ENCODE data around the gene ANXA3.

GRCh38 chr4:78558410-78558809, 6.8 kb downstream of the ANXA3 start:
- no peak for TF ChIP-seq CTCF (IDR thresholded peaks at IDR 0.05)
- TF ChIP-seq POLR2A (IDR thresholded peaks at IDR 0.05) = no peak
